A673 (cell line): ENCODE results near the gene BAK1.

ENCODE experiments used
- EZH2 ChIP-seq: fragments of 200-600 bp; sonication (generic); IDR thresholded peaks from 2 replicates; pipeline ENCODE4 v1.6.1; 2017; ENCODE audit warnings: borderline replicate concordance, low read depth, mild to moderate bottlenecking, mixed read lengths, antibody characterized with exemption, low read length; ENCODE audit not compliant: poor library complexity, severe bottlenecking
- TF ChIP-seq, protein P1 (sequence below): fragments of 300-800, 200-600 bp; sonication (generic); conservative IDR thresholded peaks from 2 replicates; pipeline ENCODE4 v1.5.1; 2017; ENCODE audit warnings: low read depth, mild to moderate bottlenecking, antibody characterized with exemption, low read length, moderate library complexity, mixed read lengths

DNA sequence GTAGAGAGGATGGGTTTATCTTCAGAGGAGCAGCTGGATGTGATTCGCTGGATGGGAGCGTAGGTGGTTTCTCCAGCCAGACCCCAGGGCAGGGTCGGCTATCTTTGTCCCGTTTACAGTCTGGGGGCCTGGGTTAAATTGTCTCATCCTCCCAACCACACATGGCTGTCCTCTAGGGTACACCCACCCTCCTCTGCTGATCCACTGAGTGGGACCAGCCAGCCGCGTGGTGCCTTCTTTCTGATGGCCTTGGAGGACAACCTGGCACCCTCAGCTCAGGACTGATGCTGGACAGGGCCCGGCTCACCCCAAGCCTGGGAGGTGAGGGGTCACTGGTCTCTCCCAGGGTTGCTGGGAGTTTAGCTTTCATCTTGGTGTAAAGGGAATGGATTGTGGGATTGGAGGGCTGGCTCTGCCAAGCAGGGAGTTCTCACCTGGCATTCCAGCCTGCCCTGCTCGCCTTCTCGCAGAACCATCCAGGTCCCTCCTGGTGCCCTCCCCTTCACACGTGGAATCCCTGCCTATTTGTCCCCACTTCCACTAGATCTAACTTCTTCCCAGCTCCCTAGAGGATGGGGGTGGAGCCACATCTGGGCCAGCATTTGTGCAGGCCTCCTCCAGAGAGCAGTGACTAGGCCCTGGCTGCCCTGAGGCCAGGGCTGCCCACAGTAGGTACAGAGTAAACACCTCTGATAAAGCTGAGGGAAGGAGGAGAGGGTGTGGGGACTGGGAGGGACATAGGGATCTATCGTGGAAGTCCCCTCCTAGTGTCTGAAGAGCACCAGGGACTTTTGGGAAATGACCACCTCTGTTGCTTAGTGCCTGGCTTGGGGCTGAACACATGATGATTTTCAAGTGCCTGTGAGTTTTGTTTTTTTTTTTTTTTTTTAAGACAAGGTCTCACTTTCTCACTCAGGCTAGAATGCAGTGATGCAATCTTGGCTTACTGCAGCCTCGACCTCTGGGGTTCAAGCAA lies 42.7 kb upstream of the BAK1 start:
- TF ChIP-seq EZH2: no peak
- TF ChIP-seq, protein P1, sequence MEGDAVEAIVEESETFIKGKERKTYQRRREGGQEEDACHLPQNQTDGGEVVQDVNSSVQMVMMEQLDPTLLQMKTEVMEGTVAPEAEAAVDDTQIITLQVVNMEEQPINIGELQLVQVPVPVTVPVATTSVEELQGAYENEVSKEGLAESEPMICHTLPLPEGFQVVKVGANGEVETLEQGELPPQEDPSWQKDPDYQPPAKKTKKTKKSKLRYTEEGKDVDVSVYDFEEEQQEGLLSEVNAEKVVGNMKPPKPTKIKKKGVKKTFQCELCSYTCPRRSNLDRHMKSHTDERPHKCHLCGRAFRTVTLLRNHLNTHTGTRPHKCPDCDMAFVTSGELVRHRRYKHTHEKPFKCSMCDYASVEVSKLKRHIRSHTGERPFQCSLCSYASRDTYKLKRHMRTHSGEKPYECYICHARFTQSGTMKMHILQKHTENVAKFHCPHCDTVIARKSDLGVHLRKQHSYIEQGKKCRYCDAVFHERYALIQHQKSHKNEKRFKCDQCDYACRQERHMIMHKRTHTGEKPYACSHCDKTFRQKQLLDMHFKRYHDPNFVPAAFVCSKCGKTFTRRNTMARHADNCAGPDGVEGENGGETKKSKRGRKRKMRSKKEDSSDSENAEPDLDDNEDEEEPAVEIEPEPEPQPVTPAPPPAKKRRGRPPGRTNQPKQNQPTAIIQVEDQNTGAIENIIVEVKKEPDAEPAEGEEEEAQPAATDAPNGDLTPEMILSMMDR: no peak
